DOHH2 (cell line): Measurements from ENCODE around the gene SMPD3.

Experiments used
- H3F3A ChIP-seq: fragments of 200-600 bp; sonication (generic), shearing (Covaris generic); 2 replicates; pipeline ENCODE4 v1.6.0; 2016; ENCODE audit warnings: antibody characterized with exemption, mild to moderate bottlenecking; ENCODE audit not compliant: control insufficient read depth, insufficient read depth
- H3K27ac ChIP-seq: fragments of 200-600 bp; sonication (generic); 2 replicates; pipeline ENCODE4 v1.5.1; 2014; ENCODE audit warnings: low read depth, mild to moderate bottlenecking, low read length, moderate library complexity
- H3K27me3 ChIP-seq: fragments of 200-600 bp; sonication (generic); 2 replicates; pipeline ENCODE4 v1.6.1; 2014; ENCODE audit warnings: mild to moderate bottlenecking, low read length, mixed read lengths; ENCODE audit not compliant: control insufficient read depth
- H3K36me3 ChIP-seq: fragments of 200-600 bp; sonication (generic); 2 replicates; pipeline ENCODE4 v1.6.1; 2014; ENCODE audit warnings: mild to moderate bottlenecking, low read length, moderate library complexity, mixed read lengths; ENCODE audit not compliant: control insufficient read depth
- H3K4me1 ChIP-seq: fragments of 200-600 bp; sonication (generic); 2 replicates; pipeline ENCODE4 v1.6.1; 2014; ENCODE audit warnings: mild to moderate bottlenecking, low read length, mixed read lengths; ENCODE audit not compliant: control insufficient read depth
- H3K4me2 ChIP-seq: fragments of 200-600 bp; sonication (generic); 2 replicates; pipeline ENCODE4 v1.6.0; 2014; ENCODE audit warnings: mild to moderate bottlenecking, low read length, moderate library complexity
- H3K4me3 ChIP-seq: fragments of 200-600 bp; sonication (generic); 2 replicates; pipeline ENCODE4 v1.5.1; 2014; ENCODE audit warnings: mild to moderate bottlenecking, low read length, mixed read lengths
- H3K79me2 ChIP-seq: fragments of 200-600 bp; sonication (generic); 2 replicates; pipeline ENCODE4 v1.6.1; 2014; ENCODE audit warnings: mild to moderate bottlenecking, low read length, mixed read lengths; ENCODE audit not compliant: control insufficient read depth
- H3K9me2 ChIP-seq: fragments of 200-600 bp; sonication (generic); replicated peaks from 2 replicates; pipeline ENCODE4 v1.6.1; 2014; ENCODE audit warnings: mild to moderate bottlenecking, low read length, mixed read lengths; ENCODE audit not compliant: control insufficient read depth
- H3K9me3 ChIP-seq: fragments of 200-600 bp; sonication (generic); 2 replicates; pipeline ENCODE4 v1.6.1; 2014; ENCODE audit warnings: antibody characterized with exemption, low read length, mixed read lengths; ENCODE audit not compliant: control insufficient read depth, insufficient read depth
- H4K20me1 ChIP-seq: fragments of 200-600 bp; sonication (generic); 2 replicates; pipeline ENCODE4 v1.6.0; 2014; ENCODE audit warnings: low read depth, mild to moderate bottlenecking, antibody characterized with exemption, low read length, moderate library complexity; ENCODE audit not compliant: control insufficient read depth, insufficient read depth
- CTCF ChIP-seq: fragments of 200-600 bp; sonication (generic); IDR thresholded peaks from one replicate; pipeline ENCODE4 v1.5.1; 2014; ENCODE audit warnings: antibody characterized with exemption, mild to moderate bottlenecking, low read depth, low read length; ENCODE audit not compliant: poor library complexity, severe bottlenecking
- EZH2phosphoT487 ChIP-seq: fragments of 200-600 bp; sonication (generic); IDR thresholded peaks from 2 replicates; pipeline ENCODE4 v1.6.1; 2017; ENCODE audit warnings: borderline replicate concordance, mild to moderate bottlenecking, antibody characterized with exemption, low read length, moderate library complexity, mixed read lengths

The SMPD3 gene

GRCh38 chr16:68429076-68429854 lies 19.0 kb downstream of the SMPD3 start:
- Histone ChIP-seq H4K20me1 (no peaks in the 10 kb centered on the region), H3K27ac (no peak overlapping the region), H3K9me3 (no peaks in the 10 kb centered on the region), H3K79me2 (no peaks in the 10 kb centered on the region), H3F3A (no peaks in the 10 kb centered on the region), H3K36me3 (no peaks in the 10 kb centered on the region), H3K27me3 (peaks cover 12% of the 10 kb centered on the region), H3K4me2 (no peak overlapping the region), H3K4me1 (no peaks in the 10 kb centered on the region), H3K9me2 (no peaks in the 10 kb centered on the region), H3K4me3 (no peak overlapping the region)
- TF ChIP-seq CTCF = no peak
- no peak for TF ChIP-seq EZH2phosphoT487

GRCh38 chr16:68427649-68428303 lies 20.5 kb downstream of the SMPD3 start:
- no peaks in the 10 kb centered on the region for H4K20me1 ChIP-seq
- no peaks in the 10 kb centered on the region for H3K79me2 ChIP-seq
- no peak overlapping the region for H3K4me3 ChIP-seq
- H3K9me2 ChIP-seq = no peaks in the 10 kb centered on the region
- H3K4me1 ChIP-seq = no peaks in the 10 kb centered on the region
- no peaks in the 10 kb centered on the region for H3K9me3 ChIP-seq
- no peak for TF ChIP-seq CTCF
- no peak for TF ChIP-seq EZH2phosphoT487
- H3F3A ChIP-seq = no peaks in the 10 kb centered on the region
- H3K27me3 ChIP-seq = peaks cover 12% of the 10 kb centered on the region
- H3K27ac ChIP-seq = no peak overlapping the region
- no peaks in the 10 kb centered on the region for H3K36me3 ChIP-seq
- H3K4me2 ChIP-seq = no peak overlapping the region

GRCh38 chr16:68426347-68426652 lies 22.0 kb downstream of the SMPD3 start:
- Histone ChIP-seq H3K9me2 (no peaks in the 10 kb centered on the region), H3K4me2 (no peak overlapping the region), H3K36me3 (no peaks in the 10 kb centered on the region), H3K27ac (no peak overlapping the region), H3F3A (no peaks in the 10 kb centered on the region), H3K79me2 (no peaks in the 10 kb centered on the region), H3K9me3 (no peaks in the 10 kb centered on the region), H4K20me1 (no peaks in the 10 kb centered on the region), H3K4me1 (no peaks in the 10 kb centered on the region), H3K27me3 (peaks cover 12% of the 10 kb centered on the region), H3K4me3 (no peak overlapping the region)
- TF ChIP-seq EZH2phosphoT487 = no peak
- TF ChIP-seq CTCF = no peak
